HCT116 (cell line): ENCODE data around the gene MALT1. TPM values are rescaled to one million over a fixed set of nuclear protein-coding genes. Genes with fewer than 3 reads are reported as not detected.

ENCODE experiments used
- ATAC-seq: fragments of 200-7000 bp; cut with Tn5 transposase; 2 replicates; pipeline ENCODE4 v1.9.1; 2020; ENCODE audit warnings: mild to moderate bottlenecking, moderate library complexity
- BruUV-seq: library from RNA; stranded (reverse); fragments of 400-500 nt; replicated peaks from 2 replicates; lab custom pipeline; 2021; lab: Mats Ljungman, UMichigan
- CTCF ChIA-PET: fragments of 300-600 bp; sonication (Branson Sonifier 250); formaldehyde crosslinking; loops from one replicate; lab custom pipeline; 2021; ENCODE audit warnings: antibody characterized with exemption; lab: Charles Lee
- POLR2A ChIA-PET: fragments of 300-600, 350-600 bp; sonication (Branson Sonifier 250); formaldehyde crosslinking; loops from one replicate; lab custom pipeline; 2021; ENCODE audit warnings: antibody characterized with exemption; lab: Charles Lee
- RAD21 ChIA-PET, 2 experiments: fragments of 300-600 bp; sonication (Branson Sonifier 250); formaldehyde crosslinking; loops; one replicate each; lab custom pipeline; 2023; ENCODE audit warnings: low total read pairs in 2 of 2; ENCODE audit not compliant: uncharacterized antibody in 2 of 2, unreplicated experiment in 2 of 2, low non-redundant PET in 1 of 2; lab: Charles Lee
- DNase-seq: peaks from one replicate; pipeline ENCODE4 v3.0.0-alpha.2; 2010; ENCODE audit warnings: low read depth, low spot score
- H2AFZ ChIP-seq: fragments of 200-600 bp; shearing (Covaris generic), sonication (generic); 2 replicates; pipeline ENCODE4 v1.6.1; 2017; ENCODE audit warnings: low read depth, mixed run types, mixed read lengths, antibody characterized with exemption, low read length; ENCODE audit not compliant: poor library complexity, severe bottlenecking
- H3K27ac ChIP-seq: 2 replicates; pipeline ENCODE4 v1.5.1; 2012; ENCODE audit warnings: low read depth, low read length
- H3K27me3 ChIP-seq: fragments of 200-600 bp; sonication (generic); 2 replicates; pipeline ENCODE4 v1.6.1; 2016; ENCODE audit warnings: mixed run types, low read length, mixed read lengths; ENCODE audit not compliant: insufficient read depth
- H3K36me3 ChIP-seq, 2 experiments: fragments of 200-500 bp in 1 of 2; fragments of 200-600 bp in 1 of 2; sonication (Bioruptor generic) in 1 of 2; sonication (generic) in 1 of 2; 2 replicates each; pipeline versions ENCODE4 v1.5.1 to v1.6.1; 2014 to 2016; ENCODE audit warnings: low read length in 2 of 2, inconsistent platforms in 1 of 2, mixed read lengths in 1 of 2, mixed run types in 1 of 2; ENCODE audit not compliant: insufficient read depth in 2 of 2, control insufficient read depth in 1 of 2
- H3K4me1 ChIP-seq, 2 experiments: fragments of 200-600 bp in 1 of 2; sonication (generic) in 1 of 2; 2 replicates each; pipeline versions ENCODE4 v1.5.1 to v1.6.1; 2012 to 2017; ENCODE audit warnings: low read length in 2 of 2, inconsistent platforms in 1 of 2, mild to moderate bottlenecking in 1 of 2, mixed read lengths in 1 of 2, mixed run types in 1 of 2, moderate library complexity in 1 of 2; ENCODE audit not compliant: insufficient read depth in 2 of 2, control insufficient read depth in 1 of 2
- H3K4me2 ChIP-seq: fragments of 200-600 bp; sonication (generic); 2 replicates; pipeline ENCODE4 v1.6.1; 2017; ENCODE audit warnings: mixed run types, low read length, mixed read lengths
- H3K4me3 ChIP-seq, 2 experiments: fragments of 200-600 bp in 1 of 2; sonication (generic) in 1 of 2; replicated peaks in 1 of 2; 2 replicates each; pipeline ENCODE4 v1.5.1; 2011 to 2016; ENCODE audit warnings: low read length in 2 of 2, control low read depth in 1 of 2, low read depth in 1 of 2, mild to moderate bottlenecking in 1 of 2, mixed read lengths in 1 of 2, mixed run types in 1 of 2
- H3K79me2 ChIP-seq: fragments of 200-600 bp; sonication (generic); 2 replicates; pipeline ENCODE4 v1.6.1; 2017; ENCODE audit warnings: mild to moderate bottlenecking, mixed run types, low read length, moderate library complexity, mixed read lengths; ENCODE audit not compliant: insufficient read depth
- H3K9ac ChIP-seq: fragments of 200-600 bp; sonication (generic); 2 replicates; pipeline ENCODE4 v1.6.1; 2016; ENCODE audit warnings: low read length, mixed read lengths
- H3K9me2 ChIP-seq: fragments of 200-600 bp; sonication (generic), shearing (Covaris generic); 2 replicates; pipeline ENCODE4 v1.6.1; 2017; ENCODE audit warnings: mixed run types, mild to moderate bottlenecking, moderate library complexity; ENCODE audit not compliant: insufficient read depth
- H3K9me3 ChIP-seq, 2 experiments: fragments of 200-500 bp in 1 of 2; fragments of 200-600 bp in 1 of 2; sonication (Bioruptor generic) in 1 of 2; sonication (generic) in 1 of 2; 2 replicates each; pipeline ENCODE4 v1.6.1; 2014 to 2017; ENCODE audit warnings: low read length in 2 of 2, mixed read lengths in 2 of 2, inconsistent platforms in 1 of 2, low read depth in 1 of 2, mild to moderate bottlenecking in 1 of 2, mixed run types in 1 of 2, moderate library complexity in 1 of 2; ENCODE audit not compliant: control insufficient read depth in 1 of 2, insufficient read depth in 1 of 2
- H4K20me1 ChIP-seq: fragments of 200-600 bp; sonication (generic), shearing (Covaris generic); 2 replicates; pipeline ENCODE4 v1.6.1; 2017; ENCODE audit warnings: mixed run types, mild to moderate bottlenecking, moderate library complexity; ENCODE audit not compliant: insufficient read depth
- CBX3 ChIP-seq: IDR thresholded peaks from 2 replicates; pipeline ENCODE4 v1.6.1; 2012; ENCODE audit warnings: low read depth
- EGR1 ChIP-seq: IDR thresholded peaks from 2 replicates; pipeline ENCODE4 v1.6.1; 2012; ENCODE audit warnings: low read depth
- ELF1 ChIP-seq: IDR thresholded peaks from 2 replicates; pipeline ENCODE4 v1.6.1; 2012; ENCODE audit warnings: low read depth, borderline replicate concordance
- EZH2 ChIP-seq: fragments of 200-600 bp; sonication (generic); IDR thresholded peaks from 2 replicates; pipeline ENCODE4 v1.6.1; 2017; ENCODE audit warnings: antibody characterized with exemption, mixed run types
- EZH2phosphoT487 ChIP-seq: fragments of 200-600 bp; IDR thresholded peaks from 2 replicates; pipeline ENCODE4 v1.6.1; 2018; ENCODE audit warnings: antibody characterized with exemption, borderline replicate concordance
- FOSL1 ChIP-seq: IDR thresholded peaks from 2 replicates; pipeline ENCODE4 v1.6.1; 2012; ENCODE audit warnings: low read depth
- JUND ChIP-seq: IDR thresholded peaks from 2 replicates; pipeline ENCODE4 v1.6.1; 2012
- POLR2A ChIP-seq: IDR thresholded peaks from 2 replicates; pipeline ENCODE4 v1.7.0; 2011; ENCODE audit warnings: borderline replicate concordance; ENCODE audit not compliant: insufficient read depth, insufficient read length; ENCODE audit errors: extremely low read depth
- RAD21 ChIP-seq: IDR thresholded peaks from 2 replicates; pipeline ENCODE4 v1.6.1; 2012; ENCODE audit warnings: low read depth, mild to moderate bottlenecking
- SP1 ChIP-seq: IDR thresholded peaks from 2 replicates; pipeline ENCODE4 v1.6.1; 2012; ENCODE audit warnings: low read depth
- SRF ChIP-seq: IDR thresholded peaks from 2 replicates; pipeline ENCODE4 v1.6.1; 2012; ENCODE audit warnings: low read depth
- TCF7L2 ChIP-seq: IDR thresholded peaks from 2 replicates; pipeline ENCODE4 v1.7.0; 2011; ENCODE audit warnings: borderline replicate concordance, inconsistent platforms; ENCODE audit not compliant: insufficient read depth, insufficient read length; ENCODE audit errors: extremely low read depth
- YY1 ChIP-seq: IDR thresholded peaks from 2 replicates; pipeline ENCODE4 v1.6.1; 2011; ENCODE audit warnings: low read length, low read depth, moderate library complexity, mild to moderate bottlenecking; ENCODE audit not compliant: insufficient replicate concordance; ENCODE audit errors: extremely low read depth
- ZFX ChIP-seq: fragments of 450-650 bp; IDR thresholded peaks from 2 replicates; pipeline ENCODE4 v1.6.1; 2017
- ZNF274 ChIP-seq: fragments of 200-500 bp; sonication (Bioruptor generic); IDR thresholded peaks from 2 replicates; pipeline ENCODE4 v1.6.1; 2014; ENCODE audit warnings: mild to moderate bottlenecking, low read depth, low read length, inconsistent platforms
- intact Hi-C: fragments of 100-400 bp; cut with micrococcal nuclease; formaldehyde crosslinking; loops from 2 replicates; pipeline ENCODE4 v1.10.0; 2022
- total RNA-seq: library from RNA; stranded (reverse); gene quantifications from one replicate; pipeline ENCODE4 v1.2.1, GENCODE V29; 2021; ENCODE audit not compliant: unreplicated experiment
- TF ChIP-seq, protein P1 (sequence below): IDR thresholded peaks from 2 replicates; pipeline ENCODE4 v1.6.1; 2012
- TF ChIP-seq, protein P2 (sequence below): IDR thresholded peaks from 2 replicates; pipeline ENCODE4 v1.6.1; 2011; ENCODE audit warnings: mild to moderate bottlenecking, low read length, moderate library complexity; ENCODE audit not compliant: insufficient replicate concordance; ENCODE audit errors: extremely low read depth

Gene MALT1
- total RNA-seq, 1 experiment from 2014 or later: 41.1 TPM

DNA sequence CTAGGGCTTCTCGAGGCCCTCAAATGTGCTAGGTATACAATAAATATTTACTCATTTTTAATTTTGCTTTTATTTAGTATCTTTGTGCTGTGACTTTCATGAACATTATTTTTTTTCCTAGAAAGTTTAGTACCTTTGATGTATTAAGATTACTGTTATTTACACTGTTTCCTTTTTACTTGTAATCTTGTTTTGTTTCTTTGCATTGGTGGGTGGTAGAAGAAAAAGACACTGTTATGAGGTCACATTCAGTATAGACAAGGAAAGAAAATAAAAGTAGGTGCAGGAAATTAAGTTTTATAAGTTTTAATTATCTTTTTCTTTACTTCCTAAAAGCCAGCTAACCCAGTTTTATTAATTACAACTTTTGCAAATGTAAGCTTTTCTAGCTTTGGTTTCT is 23.0 kb downstream of the MALT1 start:
- peaks cover 88% of the 10 kb centered on the region for H3K79me2 ChIP-seq
- no peak overlapping the region for H3K27ac ChIP-seq
- no peak overlapping the region for H3K9ac ChIP-seq
- H3K36me3 ChIP-seq: peaks cover 4 to 22% of the 10 kb centered on the region in 2 experiments; a peak in 2 of 4 replicates
- H3K27me3 ChIP-seq: no peaks in the 10 kb centered on the region
- no TSS peak for BruUV-seq
- no peak for ATAC-seq
- no peak for DNase-seq
- CTCF ChIA-PET: no interaction called here
- H3K9me2 ChIP-seq: no peaks in the 10 kb centered on the region
- H4K20me1 ChIP-seq: no peaks in the 10 kb centered on the region
- TF ChIP-seq, protein P1, sequence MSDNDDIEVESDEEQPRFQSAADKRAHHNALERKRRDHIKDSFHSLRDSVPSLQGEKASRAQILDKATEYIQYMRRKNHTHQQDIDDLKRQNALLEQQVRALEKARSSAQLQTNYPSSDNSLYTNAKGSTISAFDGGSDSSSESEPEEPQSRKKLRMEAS: no peak
- TF ChIP-seq EZH2: no peak
- no peak for TF ChIP-seq YY1
- TF ChIP-seq, protein P2, sequence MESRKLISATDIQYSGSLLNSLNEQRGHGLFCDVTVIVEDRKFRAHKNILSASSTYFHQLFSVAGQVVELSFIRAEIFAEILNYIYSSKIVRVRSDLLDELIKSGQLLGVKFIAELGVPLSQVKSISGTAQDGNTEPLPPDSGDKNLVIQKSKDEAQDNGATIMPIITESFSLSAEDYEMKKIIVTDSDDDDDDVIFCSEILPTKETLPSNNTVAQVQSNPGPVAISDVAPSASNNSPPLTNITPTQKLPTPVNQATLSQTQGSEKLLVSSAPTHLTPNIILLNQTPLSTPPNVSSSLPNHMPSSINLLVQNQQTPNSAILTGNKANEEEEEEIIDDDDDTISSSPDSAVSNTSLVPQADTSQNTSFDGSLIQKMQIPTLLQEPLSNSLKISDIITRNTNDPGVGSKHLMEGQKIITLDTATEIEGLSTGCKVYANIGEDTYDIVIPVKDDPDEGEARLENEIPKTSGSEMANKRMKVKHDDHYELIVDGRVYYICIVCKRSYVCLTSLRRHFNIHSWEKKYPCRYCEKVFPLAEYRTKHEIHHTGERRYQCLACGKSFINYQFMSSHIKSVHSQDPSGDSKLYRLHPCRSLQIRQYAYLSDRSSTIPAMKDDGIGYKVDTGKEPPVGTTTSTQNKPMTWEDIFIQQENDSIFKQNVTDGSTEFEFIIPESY: no peak
- TF ChIP-seq JUND: no peak
- TF ChIP-seq TCF7L2: no peak
- TF ChIP-seq RAD21: no peak
- TF ChIP-seq CBX3: no peak
- no peak for TF ChIP-seq FOSL1
- no peak for TF ChIP-seq EZH2phosphoT487
- TF ChIP-seq POLR2A: no peak
- no peak for TF ChIP-seq ZNF274
- TF ChIP-seq ZFX: no peak
- TF ChIP-seq ELF1: no peak
- TF ChIP-seq SP1: no peak
- TF ChIP-seq EGR1: no peak
- TF ChIP-seq SRF: no peak
- no peak overlapping the region for H2AFZ ChIP-seq
- H3K4me3 ChIP-seq: no peak overlapping the region
- H3K4me1 ChIP-seq: peaks cover 0 to 2% of the 10 kb centered on the region in 2 experiments; a peak in 1 of 4 replicates
- intact Hi-C loops: no loop called here
- H3K9me3 ChIP-seq: no peaks in the 10 kb centered on the region
- POLR2A ChIA-PET: no interaction called here
- H3K4me2 ChIP-seq: no peak overlapping the region
- RAD21 ChIA-PET: no interaction called here
